HEK293 (cell line): ENCODE measurements around the gene ADCY10.

Experiments
- CTCF ChIA-PET: fragments of 350-600 bp; formaldehyde crosslinking; extraction: SDS; loops from one replicate; lab custom pipeline; 2021; ENCODE audit warnings: antibody characterized with exemption; lab: Yijun Ruan, JAX
- POLR2A ChIA-PET: fragments of 300-600 bp; formaldehyde crosslinking; extraction: SDS; loops from one replicate; lab custom pipeline; 2020; ENCODE audit warnings: antibody characterized with exemption, inconsistent platforms; lab: Yijun Ruan, JAX
- H3K27ac ChIP-seq: fragments of 200-500 bp; sonication (Bioruptor generic); 2 replicates; pipeline ENCODE4 v1.5.1; 2014; ENCODE audit warnings: low read depth, low read length, control low read depth, inconsistent platforms; ENCODE audit errors: extremely low read depth
- H3K36me3 ChIP-seq, 2 experiments: fragments of 200-500 bp in 1 of 2; sonication (Bioruptor generic) in 1 of 2; 1 replicate in 1 of 2; 2 replicates in 1 of 2; pipeline ENCODE4 v1.5.1; 2014 to 2017; ENCODE audit warnings: inconsistent platforms in 2 of 2, low read length in 2 of 2; ENCODE audit not compliant: control insufficient read depth in 2 of 2, insufficient read depth in 1 of 2
- H3K4me1 ChIP-seq: fragments of 200-500 bp; sonication (Bioruptor generic); 2 replicates; pipeline ENCODE4 v1.5.1; 2014; ENCODE audit warnings: mild to moderate bottlenecking, low read length, inconsistent platforms; ENCODE audit not compliant: control insufficient read depth, insufficient read depth
- H3K4me3 ChIP-seq: 2 replicates; pipeline ENCODE4 v1.5.1; 2011; ENCODE audit warnings: low read depth, mild to moderate bottlenecking, control low read depth, low read length, moderate library complexity
- H3K9me3 ChIP-seq: fragments of 200-500 bp; sonication (Bioruptor generic); 2 replicates; pipeline ENCODE4 v1.5.1; 2014; ENCODE audit warnings: low read depth, low read length, inconsistent platforms; ENCODE audit not compliant: control insufficient read depth, insufficient read depth
- GFI1B ChIP-seq: fragments of 450-650 bp; formaldehyde crosslinking; IDR thresholded peaks from 2 replicates; pipeline ENCODE4 v1.5.1; 2016; ENCODE audit warnings: missing biosample characterization, missing genetic modification characterization
- HOXA7 ChIP-seq: sonication (generic); formaldehyde crosslinking; IDR thresholded peaks from 2 replicates; pipeline ENCODE4 v1.8.1; 2022; ENCODE audit warnings: missing genetic modification reagents, borderline replicate concordance
- KLF10 ChIP-seq: fragments of 450-650 bp; IDR thresholded peaks from 2 replicates; pipeline ENCODE4 v1.5.1; 2018; ENCODE audit warnings: missing biosample characterization, mild to moderate bottlenecking, missing genetic modification characterization
- MYNN ChIP-seq: fragments of 450-650 bp; formaldehyde crosslinking; IDR thresholded peaks from 2 replicates; pipeline ENCODE4 v1.5.1; 2016; ENCODE audit warnings: missing biosample characterization, missing genetic modification characterization, borderline replicate concordance
- SP7 ChIP-seq: fragments of 450-650 bp; formaldehyde crosslinking; IDR thresholded peaks from 2 replicates; pipeline ENCODE4 v1.5.1; 2016; ENCODE audit warnings: missing biosample characterization, missing genetic modification characterization
- ZNF169 ChIP-seq: fragments of 450-650 bp; formaldehyde crosslinking; IDR thresholded peaks from 2 replicates; pipeline ENCODE4 v1.5.1; 2016; ENCODE audit warnings: missing biosample characterization, missing genetic modification characterization
- ZNF239 ChIP-seq: fragments of 450-650 bp; formaldehyde crosslinking; IDR thresholded peaks from 2 replicates; pipeline ENCODE4 v1.5.1; 2016; ENCODE audit warnings: missing biosample characterization, missing genetic modification characterization
- ZNF24 ChIP-seq: fragments of 450-650 bp; formaldehyde crosslinking; IDR thresholded peaks from 2 replicates; pipeline ENCODE4 v1.5.1; 2016; ENCODE audit warnings: missing biosample characterization, missing genetic modification characterization
- ZNF266 ChIP-seq: fragments of 450-650 bp; formaldehyde crosslinking; IDR thresholded peaks from 2 replicates; pipeline ENCODE4 v1.5.1; 2016; ENCODE audit warnings: missing biosample characterization, missing genetic modification characterization, low read depth
- ZNF274 ChIP-seq, 2 experiments: fragments of 200-500 bp in 1 of 2; fragments of 450-650 bp in 1 of 2; sonication (Bioruptor generic) in 1 of 2; formaldehyde crosslinking in 1 of 2; IDR thresholded peaks; 2 replicates each; pipeline versions ENCODE4 v1.5.1 to v1.6.1; 2014 to 2016; ENCODE audit warnings: borderline replicate concordance in 1 of 2, inconsistent platforms in 1 of 2, low read length in 1 of 2, missing biosample characterization in 1 of 2, missing genetic modification characterization in 1 of 2
- ZNF37A ChIP-seq: fragments of 450-650 bp; IDR thresholded peaks from 2 replicates; pipeline ENCODE4 v1.5.1; 2018; ENCODE audit warnings: missing biosample characterization, missing genetic modification characterization
- ZNF561 ChIP-seq: fragments of 450-650 bp; IDR thresholded peaks from 2 replicates; pipeline ENCODE4 v1.5.1; 2018; ENCODE audit warnings: missing biosample characterization, missing genetic modification characterization, borderline replicate concordance
- ZNF660 ChIP-seq: fragments of 450-650 bp; IDR thresholded peaks from 2 replicates; pipeline ENCODE4 v1.5.1; 2018; ENCODE audit warnings: missing biosample characterization, mild to moderate bottlenecking, missing genetic modification characterization
- ZNF747 ChIP-seq: fragments of 450-650 bp; formaldehyde crosslinking; IDR thresholded peaks from 2 replicates; pipeline ENCODE4 v1.5.1; 2016; ENCODE audit warnings: missing biosample characterization, missing genetic modification characterization
- ZNF776 ChIP-seq: fragments of 450-650 bp; formaldehyde crosslinking; IDR thresholded peaks from 2 replicates; pipeline ENCODE4 v1.5.0; 2017; ENCODE audit warnings: missing biosample characterization, missing genetic modification characterization, borderline replicate concordance
- ZSCAN23 ChIP-seq: fragments of 450-650 bp; formaldehyde crosslinking; IDR thresholded peaks from 2 replicates; pipeline ENCODE4 v1.5.1; 2016; ENCODE audit warnings: missing biosample characterization, missing genetic modification characterization
- TF ChIP-seq, protein P1 (sequence below): fragments of 450-650 bp; formaldehyde crosslinking; IDR thresholded peaks from 2 replicates; pipeline ENCODE4 v1.5.1; 2017; ENCODE audit warnings: missing biosample characterization, missing genetic modification characterization
- TF ChIP-seq, protein P2 (sequence below): sonication (generic); formaldehyde crosslinking; IDR thresholded peaks from 2 replicates; pipeline ENCODE4 v1.8.1; 2022; ENCODE audit warnings: mild to moderate bottlenecking, moderate library complexity, missing genetic modification reagents
- TF ChIP-seq, protein P3 (sequence below): fragments of 450-650 bp; IDR thresholded peaks from 2 replicates; pipeline ENCODE4 v1.5.1; 2018; ENCODE audit warnings: missing biosample characterization, mild to moderate bottlenecking, missing genetic modification characterization
- TF ChIP-seq, protein P4 (sequence below): fragments of 450-650 bp; formaldehyde crosslinking; IDR thresholded peaks from 2 replicates; pipeline ENCODE4 v1.5.1; 2016; ENCODE audit warnings: missing biosample characterization, missing genetic modification characterization
- TF ChIP-seq, protein P5 (sequence below): IDR thresholded peaks from 2 replicates; pipeline ENCODE4 v1.6.1; 2011; ENCODE audit warnings: mild to moderate bottlenecking, low read depth, low read length, borderline replicate concordance
- TF ChIP-seq, protein P6 (sequence below): fragments of 450-650 bp; formaldehyde crosslinking; IDR thresholded peaks from 2 replicates; pipeline ENCODE4 v1.5.1; 2016; ENCODE audit warnings: missing biosample characterization, missing genetic modification characterization

ADCY10 gene

GRCh38 chr1:167762061-167762746 lies 151.7 kb downstream of the ADCY10 start:
- no peak overlapping the region for H3K4me3 ChIP-seq
- CTCF ChIA-PET: interaction anchor here (0.6 kb wide), 1 partner anchor 538 kb away, joined by 4 read pairs; no protein-coding TSS in a partner anchor
- H3K27ac ChIP-seq: no peak overlapping the region
- H3K4me1 ChIP-seq: peaks cover 3% of the 10 kb centered on the region
- POLR2A ChIA-PET: interaction anchor here (0.8 to 1.0 kb wide), 2 partner anchors 40 to 208 kb away, joined by 3 read pairs; partner anchors contain the start of genes CREG1 and MPZL1
- no peaks in the 10 kb centered on the region for H3K9me3 ChIP-seq
- TF ChIP-seq, protein P1, sequence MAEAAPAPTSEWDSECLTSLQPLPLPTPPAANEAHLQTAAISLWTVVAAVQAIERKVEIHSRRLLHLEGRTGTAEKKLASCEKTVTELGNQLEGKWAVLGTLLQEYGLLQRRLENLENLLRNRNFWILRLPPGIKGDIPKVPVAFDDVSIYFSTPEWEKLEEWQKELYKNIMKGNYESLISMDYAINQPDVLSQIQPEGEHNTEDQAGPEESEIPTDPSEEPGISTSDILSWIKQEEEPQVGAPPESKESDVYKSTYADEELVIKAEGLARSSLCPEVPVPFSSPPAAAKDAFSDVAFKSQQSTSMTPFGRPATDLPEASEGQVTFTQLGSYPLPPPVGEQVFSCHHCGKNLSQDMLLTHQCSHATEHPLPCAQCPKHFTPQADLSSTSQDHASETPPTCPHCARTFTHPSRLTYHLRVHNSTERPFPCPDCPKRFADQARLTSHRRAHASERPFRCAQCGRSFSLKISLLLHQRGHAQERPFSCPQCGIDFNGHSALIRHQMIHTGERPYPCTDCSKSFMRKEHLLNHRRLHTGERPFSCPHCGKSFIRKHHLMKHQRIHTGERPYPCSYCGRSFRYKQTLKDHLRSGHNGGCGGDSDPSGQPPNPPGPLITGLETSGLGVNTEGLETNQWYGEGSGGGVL (tag by site-specific recombination): no peak
- TF ChIP-seq HOXA7 (CRISPR knock-in tag) (no peak), ZNF776 (tag by site-specific recombination) (no peak), ZNF169 (tag by site-specific recombination) (no peak), ZNF266 (no peak)
- peaks cover 0 to 16% of the 10 kb centered on the region in 2 experiments; a peak in 1 of 3 replicates for H3K36me3 ChIP-seq

GRCh38 chr1:167761400-167761799 lies 152.5 kb downstream of the ADCY10 start:
- H3K4me1 ChIP-seq: peaks cover 6% of the 10 kb centered on the region
- H3K27ac ChIP-seq: no peak overlapping the region
- POLR2A ChIA-PET: interaction anchor here (1.0 kb wide), 1 partner anchor 208 kb away, joined by 3 read pairs; the partner anchor contains the start of gene CREG1
- no peaks in the 10 kb centered on the region for H3K9me3 ChIP-seq
- H3K36me3 ChIP-seq: peaks cover 0 to 9% of the 10 kb centered on the region in 2 experiments; a peak in 1 of 3 replicates
- CTCF ChIA-PET: interaction anchor here (0.6 kb wide), 1 partner anchor 538 kb away, joined by 4 read pairs; no protein-coding TSS in a partner anchor
- H3K4me3 ChIP-seq: no peak overlapping the region
- TF ChIP-seq, protein P2, sequence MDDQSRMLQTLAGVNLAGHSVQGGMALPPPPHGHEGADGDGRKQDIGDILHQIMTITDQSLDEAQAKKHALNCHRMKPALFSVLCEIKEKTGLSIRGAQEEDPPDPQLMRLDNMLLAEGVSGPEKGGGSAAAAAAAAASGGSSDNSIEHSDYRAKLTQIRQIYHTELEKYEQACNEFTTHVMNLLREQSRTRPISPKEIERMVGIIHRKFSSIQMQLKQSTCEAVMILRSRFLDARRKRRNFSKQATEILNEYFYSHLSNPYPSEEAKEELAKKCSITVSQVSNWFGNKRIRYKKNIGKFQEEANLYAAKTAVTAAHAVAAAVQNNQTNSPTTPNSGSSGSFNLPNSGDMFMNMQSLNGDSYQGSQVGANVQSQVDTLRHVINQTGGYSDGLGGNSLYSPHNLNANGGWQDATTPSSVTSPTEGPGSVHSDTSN (CRISPR knock-in tag): no peak
- TF ChIP-seq ZNF169 (tag by site-specific recombination) (no peak), ZNF561 (tag by site-specific recombination) (no peak), ZSCAN23 (tag by site-specific recombination) (no peak), MYNN (tag by site-specific recombination) (no peak), GFI1B (no peak), ZNF660 (tag by site-specific recombination) (no peak), ZNF747 (tag by site-specific recombination) (no peak), ZNF24 (tag by site-specific recombination) (no peak), ZNF274 (IDR thresholded peaks at IDR 0.05; ENCODE audit: low read length) (no peak), ZNF274 (tag by site-specific recombination; IDR thresholded peaks at IDR 0.05; ENCODE audit: borderline replicate concordance) (no peak), ZNF239 (tag by site-specific recombination) (no peak), SP7 (tag by site-specific recombination) (no peak), ZNF37A (tag by site-specific recombination) (no peak), KLF10 (tag by site-specific recombination) (no peak)
- TF ChIP-seq, protein P3, sequence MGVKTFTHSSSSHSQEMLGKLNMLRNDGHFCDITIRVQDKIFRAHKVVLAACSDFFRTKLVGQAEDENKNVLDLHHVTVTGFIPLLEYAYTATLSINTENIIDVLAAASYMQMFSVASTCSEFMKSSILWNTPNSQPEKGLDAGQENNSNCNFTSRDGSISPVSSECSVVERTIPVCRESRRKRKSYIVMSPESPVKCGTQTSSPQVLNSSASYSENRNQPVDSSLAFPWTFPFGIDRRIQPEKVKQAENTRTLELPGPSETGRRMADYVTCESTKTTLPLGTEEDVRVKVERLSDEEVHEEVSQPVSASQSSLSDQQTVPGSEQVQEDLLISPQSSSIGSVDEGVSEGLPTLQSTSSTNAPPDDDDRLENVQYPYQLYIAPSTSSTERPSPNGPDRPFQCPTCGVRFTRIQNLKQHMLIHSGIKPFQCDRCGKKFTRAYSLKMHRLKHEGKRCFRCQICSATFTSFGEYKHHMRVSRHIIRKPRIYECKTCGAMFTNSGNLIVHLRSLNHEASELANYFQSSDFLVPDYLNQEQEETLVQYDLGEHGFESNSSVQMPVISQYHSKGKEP (tag by site-specific recombination): no peak
- TF ChIP-seq, protein P4, sequence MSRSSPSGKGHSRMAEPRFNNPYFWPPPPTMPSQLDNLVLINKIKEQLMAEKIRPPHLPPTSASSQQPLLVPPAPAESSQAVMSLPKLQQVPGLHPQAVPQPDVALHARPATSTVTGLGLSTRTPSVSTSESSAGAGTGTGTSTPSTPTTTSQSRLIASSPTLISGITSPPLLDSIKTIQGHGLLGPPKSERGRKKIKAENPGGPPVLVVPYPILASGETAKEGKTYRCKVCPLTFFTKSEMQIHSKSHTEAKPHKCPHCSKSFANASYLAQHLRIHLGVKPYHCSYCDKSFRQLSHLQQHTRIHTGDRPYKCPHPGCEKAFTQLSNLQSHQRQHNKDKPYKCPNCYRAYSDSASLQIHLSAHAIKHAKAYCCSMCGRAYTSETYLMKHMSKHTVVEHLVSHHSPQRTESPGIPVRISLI: no peak
- TF ChIP-seq, protein P5, sequence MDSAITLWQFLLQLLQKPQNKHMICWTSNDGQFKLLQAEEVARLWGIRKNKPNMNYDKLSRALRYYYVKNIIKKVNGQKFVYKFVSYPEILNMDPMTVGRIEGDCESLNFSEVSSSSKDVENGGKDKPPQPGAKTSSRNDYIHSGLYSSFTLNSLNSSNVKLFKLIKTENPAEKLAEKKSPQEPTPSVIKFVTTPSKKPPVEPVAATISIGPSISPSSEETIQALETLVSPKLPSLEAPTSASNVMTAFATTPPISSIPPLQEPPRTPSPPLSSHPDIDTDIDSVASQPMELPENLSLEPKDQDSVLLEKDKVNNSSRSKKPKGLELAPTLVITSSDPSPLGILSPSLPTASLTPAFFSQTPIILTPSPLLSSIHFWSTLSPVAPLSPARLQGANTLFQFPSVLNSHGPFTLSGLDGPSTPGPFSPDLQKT: no peak
- TF ChIP-seq, protein P6, sequence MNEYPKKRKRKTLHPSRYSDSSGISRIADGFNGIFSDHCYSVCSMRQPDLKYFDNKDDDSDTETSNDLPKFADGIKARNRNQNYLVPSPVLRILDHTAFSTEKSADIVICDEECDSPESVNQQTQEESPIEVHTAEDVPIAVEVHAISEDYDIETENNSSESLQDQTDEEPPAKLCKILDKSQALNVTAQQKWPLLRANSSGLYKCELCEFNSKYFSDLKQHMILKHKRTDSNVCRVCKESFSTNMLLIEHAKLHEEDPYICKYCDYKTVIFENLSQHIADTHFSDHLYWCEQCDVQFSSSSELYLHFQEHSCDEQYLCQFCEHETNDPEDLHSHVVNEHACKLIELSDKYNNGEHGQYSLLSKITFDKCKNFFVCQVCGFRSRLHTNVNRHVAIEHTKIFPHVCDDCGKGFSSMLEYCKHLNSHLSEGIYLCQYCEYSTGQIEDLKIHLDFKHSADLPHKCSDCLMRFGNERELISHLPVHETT (tag by site-specific recombination): no peak
- TF ChIP-seq, all 188 proteins: peak for 0
